Type B pancreatic cell (in vitro differentiated cells): ENCODE measurements around the gene DPF3. TPM values are rescaled to one million over a fixed set of nuclear protein-coding genes. Genes with fewer than 3 reads are reported as not detected.
"Not testable (repeated sequence)": the region's sequence is repeated elsewhere in the genome, so short reads cannot be mapped to it uniquely, and the experiment has no call there.

Experiments used
- DNase-seq: peaks from one replicate; pipeline ENCODE4 v3.0.0; 2021; ENCODE audit warnings: mixed read lengths; ENCODE audit not compliant: unreplicated experiment; ENCODE audit errors: extremely low spot score
- H3K27ac Mint-ChIP-seq: 2 replicates; pipeline ENCODE4 v1.8.0; 2021; ENCODE audit warnings: mild to moderate bottlenecking, mixed read lengths
- H3K27me3 Mint-ChIP-seq: 2 replicates; pipeline ENCODE4 v1.8.0; 2021; ENCODE audit warnings: mixed read lengths
- H3K36me3 Mint-ChIP-seq: 2 replicates; pipeline ENCODE4 v1.8.0; 2021; ENCODE audit warnings: mixed read lengths
- H3K4me1 Mint-ChIP-seq: one replicate; pipeline ENCODE4 v1.8.0; 2021; ENCODE audit warnings: mixed read lengths; ENCODE audit not compliant: unreplicated experiment
- H3K4me3 Mint-ChIP-seq: 2 replicates; pipeline ENCODE4 v1.8.0; 2021; ENCODE audit warnings: mild to moderate bottlenecking, mixed read lengths
- H3K9me3 Mint-ChIP-seq: 2 replicates; pipeline ENCODE4 v1.8.0; 2021; ENCODE audit warnings: mixed read lengths
- CTCF ChIP-seq: fragments of 200-600 bp; sonication (generic); conservative IDR thresholded peaks from 2 replicates; pipeline ENCODE4 v1.5.0; 2021; ENCODE audit warnings: antibody characterized with exemption, mild to moderate bottlenecking
- total RNA-seq: library from RNA; stranded (reverse); gene quantifications from 2 replicates; pipeline ENCODE4 v1.2.1, GENCODE V29; 2021; ENCODE audit warnings: low replicate concordance

DPF3 gene
- total RNA-seq, 1 donor from 2014 or later, result 4.5 TPM

GRCh38 chr14:72879431-72879830, 14.5 kb downstream of the DPF3 start:
- DNase-seq, result no peak
- no peaks in the 10 kb centered on the region for H3K9me3 Mint-ChIP-seq
- H3K4me3 Mint-ChIP-seq, result no peak overlapping the region
- no peaks in the 10 kb centered on the region for H3K36me3 Mint-ChIP-seq
- peaks cover 20% of the 10 kb centered on the region for H3K4me1 Mint-ChIP-seq
- peaks cover 22% of the 10 kb centered on the region for H3K27me3 Mint-ChIP-seq
- no peak for TF ChIP-seq CTCF
- no peak overlapping the region for H3K27ac Mint-ChIP-seq

GRCh38 chr14:72878746-72879145, 15.2 kb downstream of the DPF3 start:
- no peak for DNase-seq
- Mint-ChIP-seq H3K9me3 (no peaks in the 10 kb centered on the region), H3K4me3 (no peak overlapping the region), H3K27ac (no peak overlapping the region), H3K4me1 (peaks cover 20% of the 10 kb centered on the region), H3K36me3 (no peaks in the 10 kb centered on the region), H3K27me3 (peaks cover 22% of the 10 kb centered on the region)
- no peak for TF ChIP-seq CTCF

- no peaks in the 10 kb centered on the region for H3K9me3 Mint-ChIP-seq
- peaks cover 9% of the 10 kb centered on the region for H3K4me1 Mint-ChIP-seq
- no peak for TF ChIP-seq CTCF
- no peak for DNase-seq
- H3K27ac Mint-ChIP-seq, result no peak overlapping the region
- H3K27me3 Mint-ChIP-seq, result peaks cover 18% of the 10 kb centered on the region
- H3K4me3 Mint-ChIP-seq, result no peak overlapping the region
- H3K36me3 Mint-ChIP-seq, result no peaks in the 10 kb centered on the region
Measured at GRCh38 chr14:72876710-72877063, 17.2 kb downstream of the DPF3 start.

GRCh38 chr14:72876005-72876709, 17.7 kb downstream of the DPF3 start:
- TF ChIP-seq CTCF, result no peak
- H3K27ac Mint-ChIP-seq, result no peak overlapping the region
- peaks cover 15% of the 10 kb centered on the region for H3K27me3 Mint-ChIP-seq
- no peak overlapping the region for H3K4me3 Mint-ChIP-seq
- peaks cover 5% of the 10 kb centered on the region for H3K4me1 Mint-ChIP-seq
- H3K9me3 Mint-ChIP-seq, result no peaks in the 10 kb centered on the region
- no peaks in the 10 kb centered on the region for H3K36me3 Mint-ChIP-seq
- DNase-seq, result no peak

- not testable (repeated sequence) for H3K36me3 Mint-ChIP-seq, H3K9me3 Mint-ChIP-seq, H3K4me3 Mint-ChIP-seq, H3K27ac Mint-ChIP-seq, H3K27me3 Mint-ChIP-seq, H3K4me1 Mint-ChIP-seq, DNase-seq
Measured at GRCh38 chr14:72870878-72871277, 23.0 kb downstream of the DPF3 start.

- H3K27me3 Mint-ChIP-seq, result no peaks in the 10 kb centered on the region
- no peaks in the 10 kb centered on the region for H3K9me3 Mint-ChIP-seq
- DNase-seq, result no peak
- no peaks in the 10 kb centered on the region for H3K4me1 Mint-ChIP-seq
- H3K27ac Mint-ChIP-seq, result no peak overlapping the region
- H3K36me3 Mint-ChIP-seq, result no peaks in the 10 kb centered on the region
- TF ChIP-seq CTCF, result no peak
- no peak overlapping the region for H3K4me3 Mint-ChIP-seq
Measured at GRCh38 chr14:72869407-72870329, 24.2 kb downstream of the DPF3 start.
